HL-60/S4 (cell line): ENCODE data around the gene HOXD1.

Source experiments
- in situ Hi-C: fragments of 300-500 bp; cut with MboI; formaldehyde crosslinking; loops from 2 replicates; pipeline ENCODE4 v1.14.3; 2022; ENCODE audit warnings: low sequenced_read_pairs

The HOXD1 gene

GRCh38 chr2:176151442-176152287 is 36.8 kb upstream of the HOXD1 start, which contains the start of gene HOXD4:
Gene HOXD4, plus strand, starts transcription at chr2:176151550. Its CDS starts 84 bp downstream, at chr2:176151634.
- in situ Hi-C loops, result no loop called here

- in situ Hi-C loops, result no loop called here
These were observed 35.9 kb upstream of the HOXD1 start for GRCh38 chr2:176152350-176153181.

- in situ Hi-C loops, result no loop called here
These were observed 33.8 kb upstream of the HOXD1 start for GRCh38 chr2:176154576-176155252.

- in situ Hi-C loops, result no loop called here
These were observed 33.0 kb upstream of the HOXD1 start for GRCh38 chr2:176155356-176156044.

- in situ Hi-C loops, result no loop called here
These were observed 32.1 kb upstream of the HOXD1 start for GRCh38 chr2:176156301-176156806.

- in situ Hi-C loops, result no loop called here
These were observed 31.5 kb upstream of the HOXD1 start, which contains the start of gene HOXD3 for GRCh38 chr2:176156807-176157498. Gene HOXD3, plus strand, starts transcription at chr2:176157307. Its CDS starts 11,808 bp downstream, at chr2:176169115.

GRCh38 chr2:176157499-176158185 is 30.8 kb upstream of the HOXD1 start:
- in situ Hi-C loops, result no loop called here

GRCh38 chr2:176158186-176158591 is 30.3 kb upstream of the HOXD1 start:
- in situ Hi-C loops, result no loop called here

GRCh38 chr2:176158855-176159662 is 29.4 kb upstream of the HOXD1 start:
- in situ Hi-C loops, result no loop called here

- in situ Hi-C loops, result no loop called here
These were observed 28.7 kb upstream of the HOXD1 start for GRCh38 chr2:176159663-176160250.

GRCh38 chr2:176160251-176160985 is 28.1 kb upstream of the HOXD1 start:
- in situ Hi-C loops, result no loop called here

GRCh38 chr2:176160986-176161824 is 27.3 kb upstream of the HOXD1 start:
- in situ Hi-C loops, result no loop called here

GRCh38 chr2:176161825-176162626 is 26.4 kb upstream of the HOXD1 start:
- in situ Hi-C loops, result no loop called here

GRCh38 chr2:176162911-176163671 is 25.4 kb upstream of the HOXD1 start:
- in situ Hi-C loops, result no loop called here

- in situ Hi-C loops, result no loop called here
These were observed 24.8 kb upstream of the HOXD1 start for GRCh38 chr2:176163672-176164056.
